T-helper 22 cell (primary cell): ENCODE data around the gene KLF3.
A peak's percentile ranks its signal among the peaks of the same experiment; 100 is the strongest.

Experiments
- DNase-seq: peaks from one replicate; pipeline ENCODE4 v3.0.0-alpha.2; 2020; ENCODE audit warnings: low read depth

KLF3 gene

GRCh38 chr4:38698176-38698575, 34.2 kb downstream of the KLF3 start:
- no peak for DNase-seq

- DNase-seq = no peak
Observed at GRCh38 chr4:38699112-38699511, 35.1 kb downstream of the KLF3 start.

GRCh38 chr4:38703635-38704034, 39.6 kb downstream of the KLF3 start:
- no peak for DNase-seq

- no peak for DNase-seq
Observed at GRCh38 chr4:38704622-38705154, 40.7 kb downstream of the KLF3 start.

- DNase-seq = no peak
Observed at GRCh38 chr4:38706301-38706700, 42.3 kb downstream of the KLF3 start.

GRCh38 chr4:38710053-38710452, 46.1 kb downstream of the KLF3 start:
- no peak for DNase-seq

- no peak for DNase-seq
Observed at GRCh38 chr4:38711066-38711465, 47.1 kb downstream of the KLF3 start.

GRCh38 chr4:38715050-38715449, 51.1 kb downstream of the KLF3 start:
- DNase-seq = no peak

GRCh38 chr4:38716256-38716655, 52.3 kb downstream of the KLF3 start:
- DNase-seq = no peak

GRCh38 chr4:38717604-38718003, 53.6 kb downstream of the KLF3 start:
- DNase-seq = no peak

- no peak for DNase-seq
Observed at GRCh38 chr4:38723114-38723513, 59.1 kb downstream of the KLF3 start.

- DNase-seq = no peak
Observed at GRCh38 chr4:38723726-38724474, 59.9 kb downstream of the KLF3 start.

- no peak for DNase-seq
Observed at GRCh38 chr4:38724475-38724808, 60.4 kb downstream of the KLF3 start.

GRCh38 chr4:38728631-38729141, 64.7 kb downstream of the KLF3 start:
- no peak for DNase-seq

- DNase-seq = no peak
Observed at GRCh38 chr4:38730493-38730829, 66.5 kb downstream of the KLF3 start.

GRCh38 chr4:38730830-38731646, 67.0 kb downstream of the KLF3 start:
- peak; percentile 50 for DNase-seq

- DNase-seq = no peak
Observed at GRCh38 chr4:38733663-38734062, 69.7 kb downstream of the KLF3 start.

- DNase-seq = no peak
Observed at GRCh38 chr4:38734446-38734845, 70.4 kb downstream of the KLF3 start.

- DNase-seq = no peak
Observed at GRCh38 chr4:38734911-38735310, 70.9 kb downstream of the KLF3 start.

GRCh38 chr4:38735870-38736269, 71.9 kb downstream of the KLF3 start:
- no peak for DNase-seq

- no peak for DNase-seq
Observed at GRCh38 chr4:38738940-38739803, 75.2 kb downstream of the KLF3 start.

GRCh38 chr4:38740303-38740702, 76.3 kb downstream of the KLF3 start:
- no peak for DNase-seq
